H9 (cell line): Measurements from ENCODE around the gene SLC14A1. TPM values are rescaled to one million over a fixed set of nuclear protein-coding genes. Genes with fewer than 3 reads are reported as not detected.

Source experiments
- DNase-seq: peaks from one replicate; pipeline ENCODE4 v3.0.0-alpha.2; 2017
- H2AFZ ChIP-seq: one replicate; pipeline ENCODE4 v1.6.1; 2013; ENCODE audit warnings: mild to moderate bottlenecking, low read length, control low read depth, moderate library complexity
- H2AK5ac ChIP-seq: 2 replicates; pipeline ENCODE4 v1.6.1; 2013; ENCODE audit warnings: low read length, control low read depth, mixed read lengths; ENCODE audit not compliant: insufficient read length
- H2BK120ac ChIP-seq: one replicate; pipeline ENCODE4 v1.6.1; 2013; ENCODE audit warnings: low read depth, mild to moderate bottlenecking, low read length, control low read depth, inconsistent platforms; ENCODE audit not compliant: poor library complexity, severe bottlenecking
- H2BK12ac ChIP-seq: 2 replicates; pipeline ENCODE4 v1.6.1; 2013; ENCODE audit warnings: low read length, control low read depth, mixed read lengths, low read depth; ENCODE audit not compliant: insufficient read length
- H2BK15ac ChIP-seq: 2 replicates; pipeline ENCODE4 v1.6.1; 2013; ENCODE audit warnings: low read depth, low read length, control low read depth
- H2BK20ac ChIP-seq: one replicate; pipeline ENCODE4 v1.6.1; 2013; ENCODE audit warnings: low read depth, mild to moderate bottlenecking, low read length, control low read depth, inconsistent platforms; ENCODE audit not compliant: poor library complexity, severe bottlenecking
- H2BK5ac ChIP-seq: 2 replicates; pipeline ENCODE4 v1.6.1; 2013; ENCODE audit warnings: low read length, control low read depth, mixed read lengths; ENCODE audit not compliant: insufficient read length
- H3K14ac ChIP-seq: 2 replicates; pipeline ENCODE4 v1.6.1; 2013; ENCODE audit warnings: low read length, control low read depth; ENCODE audit not compliant: insufficient read depth
- H3K18ac ChIP-seq: 2 replicates; pipeline ENCODE4 v1.6.1; 2013; ENCODE audit warnings: low read depth, mild to moderate bottlenecking, mixed read lengths, low read length, control low read depth; ENCODE audit not compliant: insufficient read length
- H3K23ac ChIP-seq: 2 replicates; pipeline ENCODE4 v1.6.1; 2013; ENCODE audit warnings: low read length, control low read depth, mixed read lengths, low read depth; ENCODE audit not compliant: insufficient read length
- H3K23me2 ChIP-seq: 2 replicates; pipeline ENCODE4 v1.6.1; 2013; ENCODE audit warnings: low read depth, mild to moderate bottlenecking, mixed read lengths, low read length, control low read depth; ENCODE audit not compliant: insufficient read length, poor library complexity, severe bottlenecking
- H3K27ac ChIP-seq: 2 replicates; pipeline ENCODE4 v1.5.1; 2013; ENCODE audit warnings: low read length, control low read depth, mixed read lengths, low read depth; ENCODE audit not compliant: insufficient read length
- H3K27me3 ChIP-seq: 2 replicates; pipeline ENCODE4 v1.6.1; 2013; ENCODE audit warnings: low read length, control low read depth, inconsistent platforms; ENCODE audit not compliant: insufficient read depth
- H3K4ac ChIP-seq: 2 replicates; pipeline ENCODE4 v1.6.1; 2013; ENCODE audit warnings: low read depth, mild to moderate bottlenecking, control low read depth, inconsistent platforms, low read length, moderate library complexity
- H3K4me1 ChIP-seq: 2 replicates; pipeline ENCODE4 v1.6.1; 2013; ENCODE audit warnings: low read length, control low read depth, inconsistent platforms; ENCODE audit not compliant: insufficient read depth
- H3K4me2 ChIP-seq: 2 replicates; pipeline ENCODE4 v1.6.1; 2013; ENCODE audit warnings: low read length, control low read depth, mixed read lengths; ENCODE audit not compliant: insufficient read length, insufficient read depth
- H3K56ac ChIP-seq: 2 replicates; pipeline ENCODE4 v1.6.1; 2013; ENCODE audit warnings: low read depth, mild to moderate bottlenecking, mixed read lengths, low read length, control low read depth; ENCODE audit not compliant: insufficient read length
- H3K79me1 ChIP-seq: 2 replicates; pipeline ENCODE4 v1.6.1; 2013; ENCODE audit warnings: low read depth, mild to moderate bottlenecking, moderate library complexity, low read length, control low read depth, inconsistent platforms; ENCODE audit not compliant: insufficient read depth, poor library complexity, severe bottlenecking
- H3K79me2 ChIP-seq: 2 replicates; pipeline ENCODE4 v1.6.1; 2013; ENCODE audit warnings: low read length, control low read depth, inconsistent platforms; ENCODE audit not compliant: insufficient read depth
- H3K9ac ChIP-seq: 2 replicates; pipeline ENCODE4 v1.6.1; 2013; ENCODE audit warnings: low read length, control low read depth, mixed read lengths; ENCODE audit not compliant: insufficient read length; ENCODE audit errors: extremely low read depth
- H3K9me3 ChIP-seq: one replicate; pipeline ENCODE4 v1.6.1; 2013; ENCODE audit warnings: low read depth, low read length, inconsistent platforms; ENCODE audit not compliant: control insufficient read depth
- H3T11ph ChIP-seq: one replicate; pipeline ENCODE4 v1.6.1; 2013; ENCODE audit warnings: mild to moderate bottlenecking, low read length, control low read depth, inconsistent platforms
- H4K20me1 ChIP-seq: one replicate; pipeline ENCODE4 v1.6.1; 2013; ENCODE audit not compliant: control insufficient read depth, insufficient read length, insufficient read depth
- H4K5ac ChIP-seq: 2 replicates; pipeline ENCODE4 v1.6.1; 2013; ENCODE audit warnings: low read depth, mild to moderate bottlenecking, mixed read lengths, low read length, control low read depth; ENCODE audit not compliant: insufficient read length
- H4K8ac ChIP-seq: replicated peaks from 2 replicates; pipeline ENCODE4 v1.6.1; 2013; ENCODE audit warnings: low read length, control low read depth, mixed read lengths, low read depth; ENCODE audit not compliant: insufficient read length
- H4K91ac ChIP-seq: 2 replicates; pipeline ENCODE4 v1.6.1; 2013; ENCODE audit warnings: low read depth, mild to moderate bottlenecking, moderate library complexity, mixed read lengths, low read length, control low read depth; ENCODE audit not compliant: insufficient read length
- H3K27ac Mint-ChIP-seq, 3 experiments: 2 replicates in 2 of 3; 3 replicates in 1 of 3; pipeline ENCODE4 v1.8.0; 2020 to 2021; ENCODE audit warnings: mixed read lengths in 3 of 3, mild to moderate bottlenecking in 1 of 3, moderate library complexity in 1 of 3
- H3K27me3 Mint-ChIP-seq: 2 replicates; pipeline ENCODE4 v1.8.0; 2021; ENCODE audit warnings: low read depth, mild to moderate bottlenecking, moderate library complexity, mixed read lengths
- H3K36me3 Mint-ChIP-seq, 3 experiments: 2 replicates in 2 of 3; 3 replicates in 1 of 3; pipeline ENCODE4 v1.8.0; 2020 to 2021; ENCODE audit warnings: low read depth in 3 of 3, mixed read lengths in 3 of 3; ENCODE audit not compliant: insufficient read depth in 1 of 3
- H3K4me1 Mint-ChIP-seq, 2 experiments: 2 replicates each; pipeline ENCODE4 v1.8.0; 2020; ENCODE audit warnings: mixed read lengths in 2 of 2
- H3K4me3 Mint-ChIP-seq, 2 experiments: 2 replicates in 1 of 2; 3 replicates in 1 of 2; pipeline ENCODE4 v1.8.0; 2020 to 2021; ENCODE audit warnings: mild to moderate bottlenecking in 2 of 2, mixed read lengths in 2 of 2, moderate library complexity in 1 of 2
- H3K9me3 Mint-ChIP-seq, 2 experiments: 2 replicates in 1 of 2; 3 replicates in 1 of 2; pipeline ENCODE4 v1.8.0; 2020; ENCODE audit warnings: mild to moderate bottlenecking in 2 of 2, mixed read lengths in 2 of 2, moderate library complexity in 1 of 2
- CTCF ChIP-seq: fragments of 200-600 bp; sonication (generic); conservative IDR thresholded peaks from 3 replicates; pipeline ENCODE4 v1.8.0; 2021; ENCODE audit warnings: antibody characterized with exemption, mild to moderate bottlenecking
- WGBS: extraction: QIAGEN DNeasy Blood & Tissue Kit; methylation state at CpG from one replicate; pipeline ENCODE4 v1.1.7; 2013; ENCODE audit warnings: missing lambda C conversion rate, low lambda C conversion rate, mixed read lengths; ENCODE audit not compliant: insufficient read length; ENCODE audit errors: extremely low coverage; 5-methylcytosine and 5-hydroxymethylcytosine counted together
- total RNA-seq: library from RNA; stranded (reverse); gene quantifications from 2 replicates; pipeline ENCODE4 v1.2.1, GENCODE V29; 2021

The SLC14A1 gene
- total RNA-seq, 1 experiment from 2014 or later: not detected

GRCh38 chr18:45686891-45687611 lies 36.9 kb upstream of the SLC14A1 start:
- Histone ChIP-seq H2AK5ac (no peak overlapping the region), H4K8ac (no peak overlapping the region), H4K91ac (no peak overlapping the region), H4K20me1 (no peaks in the 10 kb centered on the region), H2BK12ac (no peak overlapping the region), H3K56ac (no peak overlapping the region), H3K14ac (peak overlapping the region; percentile 76), H3K79me1 (no peaks in the 10 kb centered on the region), H3T11ph (no peak overlapping the region), H3K4me2 (no peak overlapping the region), H3K23me2 (no peaks in the 10 kb centered on the region), H3K79me2 (no peaks in the 10 kb centered on the region), H3K9me3 (no peaks in the 10 kb centered on the region), H2BK15ac (no peak overlapping the region), H3K4me1 (peaks cover 10% of the 10 kb centered on the region), H3K23ac (no peak overlapping the region), H4K5ac (no peak overlapping the region), H2BK20ac (no peak overlapping the region), H3K27me3 (no peaks in the 10 kb centered on the region), H3K27ac (no peak overlapping the region), H3K18ac (peak overlapping the region; percentile 53), H2BK5ac (no peak overlapping the region), H2BK120ac (no peak overlapping the region), H3K9ac (no peak overlapping the region), H2AFZ (peak overlapping the region; percentile 23), H3K4ac (no peak overlapping the region)
- DNase-seq: no peak
- Mint-ChIP-seq H3K4me1 (peaks cover 27 to 35% of the 10 kb centered on the region in 2 experiments), H3K9me3 (no peaks in the 10 kb centered on the region), H3K36me3 (no peaks in the 10 kb centered on the region), H3K27ac (peak overlapping the region; percentile 20 to 84 (median 43); a peak in 3 of 7 replicates), H3K27me3 (no peaks in the 10 kb centered on the region), H3K4me3 (no peak overlapping the region)
- TF ChIP-seq CTCF: no peak
- WGBS: no CpG with 5 or more reads among the region's 7 CpGs
